H1 (cell line): ENCODE results near the gene RARRES1. TPM values are rescaled to one million over a fixed set of nuclear protein-coding genes. Genes with fewer than 3 reads are reported as not detected.

Experiments used
- CHD7 ChIP-seq: fragments of 300-600 bp; sonication (generic); IDR thresholded peaks from 2 replicates; pipeline ENCODE4 v1.7.1; 2012; ENCODE audit warnings: low read length, moderate library complexity, mild to moderate bottlenecking, inconsistent platforms; ENCODE audit not compliant: insufficient replicate concordance
- SRF ChIP-seq: IDR thresholded peaks from 2 replicates; pipeline ENCODE4 v1.6.1; 2011; ENCODE audit warnings: mild to moderate bottlenecking, low read depth, low read length, moderate library complexity
- polyA plus RNA-seq, 7 experiments: library from polyadenylated mRNA; depleted of rRNA in 3 of 7; stranded (reverse) in 5 of 7; unstranded in 2 of 7; fragments of >200 nt in 5 of 7; fragments of 200-250 nt in 2 of 7; gene quantifications; 1 replicate in 5 of 7; 2 replicates in 1 of 7; 4 replicates in 1 of 7; pipeline versions ENCODE4 v1.2.1 to v1.2.3, GENCODE V29; 2011 to 2013; ENCODE audit warnings: missing spikeins in 2 of 7, mixed read lengths in 2 of 7
- total RNA-seq: library from RNA; stranded (reverse); fragmentation: NEBNext Ultra II Directional; extraction: Animal tissue kit (Norgen Biotek cat#: 25700); gene quantifications from 2 replicates; pipeline ENCODE4 v1.2.1, GENCODE V29; 2021

Gene RARRES1
- total and polyA plus RNA-seq, 2 of the 8 experiments (the other 6 are each of a cell fraction or from before 2014, with no cell fraction given) = 0.26 to 0.71 TPM

GRCh38 chr3:158723991-158724390 lies 8.3 kb downstream of the RARRES1 start (continued):
- TF ChIP-seq CHD7 (no peak), SRF (no peak)
